Activated CD4-positive, CD25-positive, alpha-beta regulatory T cell treated with anti-CD3 and anti-CD28 coated beads, Interleukin-2, amount 50 U/mL, for 24 hours (primary cell): ENCODE results near the gene OVOL1.
"Not testable (repeated sequence)": the region's sequence is repeated elsewhere in the genome, so short reads cannot be mapped to it uniquely, and the experiment has no call there.

ENCODE experiments used
- ATAC-seq, 2 donors: fragments of 150-1000 bp; cut with Tn5 transposase; one replicate each; pipeline ENCODE4 v1.10.0; 2021; ENCODE audit warnings: mild to moderate bottlenecking in 1 of 2, moderate library complexity in 1 of 2

The OVOL1 gene

GRCh38 chr11:65786786-65787636, at the start of gene OVOL1:
TSS of gene OVOL1 (plus strand) at chr11:65787063. CDS start at chr11:65787374, 311 bp downstream.
- peak in 1 of 2 donors; percentile 20 for ATAC-seq

GRCh38 chr11:65739022-65739421, 47.8 kb upstream of the OVOL1 start:
- ATAC-seq, result no peak

- ATAC-seq, result no peak
These were observed 45.7 kb upstream of the OVOL1 start for GRCh38 chr11:65741185-65741584.

GRCh38 chr11:65742353-65742752, 44.5 kb upstream of the OVOL1 start:
- ATAC-seq, result no peak

GRCh38 chr11:65743681-65744025, 43.2 kb upstream of the OVOL1 start:
- ATAC-seq, result no peak

- ATAC-seq, result peak in 1 of 2 donors; percentile 20
These were observed 42.7 kb upstream of the OVOL1 start for GRCh38 chr11:65744026-65744698.

- ATAC-seq, result no peak
These were observed 42.2 kb upstream of the OVOL1 start for GRCh38 chr11:65744699-65745042.

- ATAC-seq, result no peak
These were observed 41.8 kb upstream of the OVOL1 start for GRCh38 chr11:65745049-65745448.

- ATAC-seq, result not testable (repeated sequence)
These were observed 24.7 kb upstream of the OVOL1 start for GRCh38 chr11:65762169-65762568.

GRCh38 chr11:65762816-65763215, 24.0 kb upstream of the OVOL1 start:
- ATAC-seq, result not testable (repeated sequence)

- no peak for ATAC-seq
These were observed 22.4 kb upstream of the OVOL1 start for GRCh38 chr11:65764434-65764833.

- no peak for ATAC-seq
These were observed 20.3 kb upstream of the OVOL1 start for GRCh38 chr11:65766535-65766934.

GRCh38 chr11:65767406-65767805, 19.5 kb upstream of the OVOL1 start:
- no peak for ATAC-seq

- not testable (repeated sequence) for ATAC-seq
These were observed 19.1 kb upstream of the OVOL1 start for GRCh38 chr11:65767806-65768205.

- no peak for ATAC-seq
These were observed 15.8 kb upstream of the OVOL1 start for GRCh38 chr11:65770951-65771567.

- ATAC-seq, result no peak
These were observed 15.2 kb upstream of the OVOL1 start for GRCh38 chr11:65771589-65772112.

GRCh38 chr11:65773784-65774411, 13.0 kb upstream of the OVOL1 start:
- no peak for ATAC-seq

GRCh38 chr11:65774525-65775306, 12.1 kb upstream of the OVOL1 start:
- ATAC-seq, result no peak

GRCh38 chr11:65776196-65776595, 10.7 kb upstream of the OVOL1 start:
- no peak for ATAC-seq

GRCh38 chr11:65776710-65777141, 10.1 kb upstream of the OVOL1 start:
- ATAC-seq, result no peak

GRCh38 chr11:65777241-65777640, 9.6 kb upstream of the OVOL1 start:
- no peak for ATAC-seq

- ATAC-seq, result no peak
These were observed 9.0 kb upstream of the OVOL1 start for GRCh38 chr11:65777821-65778361.
